GM19240 (cell line): Measurements from ENCODE around the gene APLP2.
"Not testable (repeated sequence)": the region's sequence is repeated elsewhere in the genome, so short reads cannot be mapped to it uniquely, and the experiment has no call there.

Experiments used
- DNase-seq: peaks from one replicate; pipeline ENCODE4 v3.0.0; 2011; ENCODE audit warnings: low spot score; ENCODE audit not compliant: insufficient read length

Gene APLP2

DNA sequence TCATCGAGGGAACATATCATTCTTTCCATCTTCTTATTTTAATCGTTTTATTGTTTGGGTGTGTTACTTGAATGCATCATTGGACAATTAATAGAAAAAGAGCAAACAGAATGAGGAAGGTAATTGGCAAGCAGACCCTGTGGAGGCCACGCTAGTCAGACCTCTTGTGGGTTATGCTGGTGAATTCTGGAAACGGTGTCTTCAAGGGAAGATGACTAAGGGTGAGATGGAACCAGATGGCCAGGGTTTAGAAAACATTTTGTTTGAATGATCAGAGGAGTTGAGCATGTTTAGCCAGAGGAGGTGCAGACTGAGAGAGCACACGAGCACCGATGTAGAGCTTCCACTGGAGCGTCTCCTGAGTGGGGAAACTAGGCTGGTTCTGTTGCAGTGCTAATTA, 98.4 kb downstream of the APLP2 start:
- DNase-seq: no peak

DNA sequence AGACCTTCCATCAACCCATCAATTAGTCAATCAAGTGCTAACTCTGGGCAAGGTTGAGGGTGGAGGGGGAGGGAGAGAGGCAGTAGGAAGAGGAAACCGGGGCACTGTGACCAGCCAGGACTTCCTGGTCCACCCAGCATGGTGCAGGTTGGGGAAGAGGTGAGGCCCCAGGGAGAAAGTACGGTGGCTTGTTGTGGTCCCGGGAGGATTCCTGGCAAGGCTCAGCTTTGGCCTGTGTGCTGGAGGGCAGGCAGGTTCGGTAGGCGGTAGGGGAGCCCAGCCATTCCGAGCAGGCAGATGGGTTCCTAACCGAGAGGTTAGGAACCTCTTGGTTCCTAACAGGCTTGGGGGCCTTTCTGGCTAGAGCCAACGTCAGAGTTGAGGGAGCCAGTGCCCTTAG, 100.7 kb downstream of the APLP2 start:
- no peak for DNase-seq

DNA sequence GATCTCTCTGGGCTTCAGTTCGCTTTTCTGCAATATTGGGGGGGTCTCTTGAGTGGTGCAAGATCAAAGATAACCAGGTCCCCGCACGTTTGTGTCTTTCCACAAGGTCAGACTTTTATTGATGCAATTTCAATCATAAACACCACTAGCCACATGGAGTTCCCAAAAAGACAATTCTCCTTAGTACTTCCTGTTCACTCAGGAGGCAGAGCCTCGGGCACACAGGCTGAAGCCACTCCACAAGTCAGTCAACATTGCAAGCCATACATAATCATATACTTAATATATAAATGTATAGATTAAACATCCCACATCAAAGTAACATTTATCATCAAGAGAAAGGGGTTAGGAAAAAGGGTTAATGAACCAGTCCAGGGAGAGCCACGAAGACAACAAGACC, 101.8 kb downstream of the APLP2 start:
- DNase-seq: no peak

DNA sequence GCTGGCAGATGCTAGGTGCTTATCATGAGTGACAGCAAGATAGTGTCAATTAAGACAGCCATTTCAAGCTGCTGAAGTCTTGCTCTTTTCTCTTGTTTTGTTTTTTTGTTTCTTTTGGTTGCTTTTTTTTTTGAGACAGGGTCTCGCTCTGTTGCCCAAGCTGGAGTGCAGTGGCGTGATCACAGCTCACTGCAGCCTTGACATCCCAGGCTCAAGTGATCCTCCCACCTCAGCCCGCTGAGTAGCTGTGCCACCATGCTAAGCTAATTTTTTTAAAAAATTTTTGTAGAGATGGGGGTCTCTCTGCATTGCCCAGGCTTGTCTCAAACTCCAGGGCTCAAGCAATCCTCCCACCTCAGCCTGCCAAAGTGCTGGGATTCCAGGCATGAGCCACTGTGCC, 102.3 kb downstream of the APLP2 start:
- DNase-seq: not testable (repeated sequence)

DNA sequence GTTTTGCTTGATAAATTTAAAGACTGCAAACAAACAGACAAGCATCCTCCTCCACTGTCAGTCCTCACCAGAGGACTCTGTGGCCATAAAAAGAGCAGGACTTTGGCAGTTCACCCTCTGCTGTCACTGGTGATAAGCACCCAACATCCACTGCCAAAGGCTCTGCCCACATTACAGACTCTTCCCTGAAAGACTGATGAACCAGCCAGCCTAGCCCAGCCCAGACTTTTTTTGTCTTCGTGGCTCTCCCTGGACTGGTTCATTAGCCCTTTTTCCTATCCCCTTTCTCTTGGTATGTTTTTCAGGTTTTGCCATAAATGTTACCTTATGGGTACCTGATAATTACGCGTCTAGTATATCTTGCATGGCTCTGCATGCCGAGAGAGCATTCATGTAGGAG, 104.9 kb downstream of the APLP2 start:
- no peak for DNase-seq

DNA sequence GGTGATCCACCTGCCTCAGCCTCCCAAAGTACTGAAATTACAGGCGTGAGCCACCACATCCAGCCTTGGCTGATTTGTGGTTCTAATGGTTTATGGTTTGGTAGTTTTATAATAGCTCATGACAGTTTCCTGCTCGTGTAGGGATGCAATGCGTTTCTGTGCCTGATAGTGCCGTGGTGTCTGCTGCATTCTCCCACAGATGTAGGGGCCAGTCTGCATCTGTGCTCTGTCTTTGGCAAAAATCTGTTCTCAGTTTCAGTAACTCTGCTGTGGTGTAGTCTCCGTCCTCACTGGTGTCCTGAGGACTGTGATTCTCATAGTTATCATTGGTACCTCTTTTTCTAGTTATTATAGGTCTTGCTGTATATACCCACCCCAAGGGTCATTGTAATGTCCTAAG, 106.2 kb downstream of the APLP2 start:
- DNase-seq: no peak

DNA sequence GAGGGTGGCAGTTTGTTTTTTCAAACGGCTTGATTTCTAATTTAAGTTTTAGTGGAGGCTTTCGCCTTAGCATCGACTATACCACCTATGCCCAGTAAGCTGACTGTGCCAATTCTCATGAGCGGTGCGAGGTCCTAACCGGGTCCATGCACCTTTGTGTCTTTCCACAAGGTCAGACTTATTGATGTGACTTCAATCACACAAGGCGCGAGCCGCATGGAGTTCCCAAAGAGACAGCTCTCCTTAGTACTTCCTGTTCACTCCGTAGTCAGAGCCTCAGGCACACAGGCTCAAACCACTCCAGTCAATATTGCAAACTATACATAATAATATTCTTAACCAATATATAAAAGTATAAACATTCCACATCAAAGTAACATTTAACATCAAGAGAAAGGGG, 108.1 kb downstream of the APLP2 start:
- no peak for DNase-seq

DNA sequence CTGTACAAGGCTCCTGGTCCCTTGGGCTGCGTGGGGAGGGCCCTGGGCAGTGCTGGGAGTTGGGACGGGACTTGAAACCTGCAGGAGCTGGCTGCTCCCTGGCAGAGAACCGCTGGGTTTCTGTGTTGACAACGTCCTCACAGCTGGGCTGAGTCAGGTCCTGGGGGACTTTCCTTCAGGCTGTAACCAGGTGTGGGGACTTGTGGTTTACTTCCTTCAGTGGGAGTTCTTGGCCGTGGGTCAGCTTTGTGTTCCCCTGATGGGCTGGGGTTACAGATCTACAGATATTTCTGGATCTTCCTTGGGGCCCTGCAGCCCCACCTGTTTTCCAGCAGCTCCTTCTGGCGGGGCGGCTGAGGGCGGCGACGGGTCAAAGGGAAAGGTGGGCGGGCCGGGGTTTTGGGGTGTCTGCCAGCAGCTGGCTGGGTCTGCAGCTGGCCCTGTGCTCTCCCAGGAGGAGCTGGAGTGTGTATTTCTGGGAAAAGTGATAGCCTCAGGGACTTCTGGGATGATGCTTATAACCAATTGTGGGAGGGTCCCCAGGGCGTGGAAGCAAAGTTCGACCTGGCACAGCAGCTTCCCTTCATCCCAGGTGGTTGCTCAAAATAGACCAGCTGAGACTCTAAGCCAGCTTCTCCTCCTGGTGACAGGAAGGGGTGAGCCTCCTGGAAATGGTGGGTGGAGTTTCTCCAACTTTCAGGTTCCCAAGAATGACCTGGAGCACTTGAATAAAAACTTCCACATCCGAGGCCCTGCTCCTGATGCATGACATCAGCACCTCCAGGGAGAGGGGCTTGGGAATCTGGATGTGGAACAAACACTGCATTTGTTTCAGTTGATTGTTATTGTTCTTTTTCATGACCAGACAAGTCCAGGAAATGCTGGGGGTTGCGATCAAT, 109.0 kb downstream of the APLP2 start:
- DNase-seq: no peak

DNA sequence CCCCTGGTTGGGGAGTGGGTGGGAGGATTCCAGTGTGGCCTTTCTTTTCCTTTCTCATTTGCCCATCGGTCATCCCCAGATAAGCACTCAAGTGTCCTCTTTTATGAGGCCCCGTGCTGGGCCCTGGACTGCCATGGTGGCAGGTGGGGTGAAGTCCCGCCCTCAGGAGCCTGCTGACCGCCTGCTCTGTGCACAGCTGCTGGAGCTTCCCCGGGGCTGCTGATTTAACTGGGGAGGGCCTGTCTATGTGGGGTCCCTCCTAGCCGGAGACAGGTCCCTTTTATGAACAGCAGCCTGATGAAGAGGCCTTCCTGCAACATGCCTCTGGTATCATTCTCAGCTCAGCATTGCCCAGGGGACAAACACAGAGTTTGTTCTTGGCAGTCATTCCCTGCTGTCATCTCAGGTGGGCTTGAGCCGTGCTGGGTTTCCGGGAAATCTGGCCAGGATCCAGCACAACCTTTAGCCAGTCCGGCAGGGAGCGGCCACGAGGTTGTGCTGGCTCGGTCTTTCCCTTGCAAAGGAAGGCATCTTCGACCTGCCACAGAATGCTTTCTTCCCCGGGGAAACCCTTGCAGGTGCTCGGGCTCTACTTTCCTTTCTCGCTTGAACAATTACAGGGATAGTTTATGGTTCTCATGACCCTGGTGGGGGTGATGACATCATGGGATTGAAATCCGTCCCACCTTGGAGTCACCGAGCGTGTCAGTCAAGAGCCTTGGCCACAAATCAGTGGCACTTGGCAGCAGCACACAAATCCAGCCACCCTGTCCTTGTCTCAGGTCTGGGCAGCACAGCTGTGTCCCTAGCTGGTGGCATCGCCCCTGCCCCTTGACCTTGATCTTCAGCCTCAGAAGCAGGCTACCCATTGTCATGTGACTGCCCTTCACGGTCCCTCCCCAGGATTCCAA, 110.0 kb downstream of the APLP2 start:
- no peak for DNase-seq

DNA sequence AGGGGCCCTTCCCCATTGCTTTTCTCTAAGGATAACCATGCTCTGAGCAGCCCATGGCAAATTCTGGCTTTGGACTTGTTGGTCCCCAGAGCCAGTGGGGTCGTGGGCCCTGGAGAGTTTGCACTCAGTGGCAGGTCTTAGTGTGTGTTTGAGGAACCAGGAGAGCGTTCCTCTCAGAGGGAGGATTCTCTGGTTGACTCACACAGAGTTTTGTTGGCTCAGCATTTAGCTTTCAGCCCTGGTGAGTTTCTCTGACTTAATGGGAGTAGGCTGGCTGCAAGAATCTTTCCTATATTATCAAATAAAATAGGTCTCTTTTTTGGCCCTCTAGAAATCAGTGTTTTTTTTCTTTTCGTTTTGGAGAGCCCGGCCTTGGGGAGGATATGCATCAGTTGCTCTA, 110.8 kb downstream of the APLP2 start:
- no peak for DNase-seq

DNA sequence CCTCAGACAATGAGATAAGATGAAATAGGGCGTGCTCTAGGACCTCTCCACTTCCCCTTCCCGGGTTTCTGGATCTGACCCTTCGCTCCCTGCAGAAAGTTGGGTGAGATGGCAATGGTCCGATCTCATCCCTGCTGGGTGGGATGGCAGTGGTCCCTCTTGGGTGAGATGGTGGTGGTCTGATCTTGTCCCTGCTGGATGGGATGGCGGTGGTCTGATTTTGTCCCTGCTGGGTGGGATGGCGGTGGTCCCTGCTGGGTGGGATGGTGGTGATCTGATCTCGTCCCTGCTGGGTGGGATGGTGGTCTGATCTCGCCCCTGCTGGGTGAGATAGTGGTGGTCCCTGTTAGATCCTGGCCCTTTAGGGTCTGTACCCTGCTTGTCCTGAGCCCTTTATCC, 111.2 kb downstream of the APLP2 start:
- DNase-seq: no peak

DNA sequence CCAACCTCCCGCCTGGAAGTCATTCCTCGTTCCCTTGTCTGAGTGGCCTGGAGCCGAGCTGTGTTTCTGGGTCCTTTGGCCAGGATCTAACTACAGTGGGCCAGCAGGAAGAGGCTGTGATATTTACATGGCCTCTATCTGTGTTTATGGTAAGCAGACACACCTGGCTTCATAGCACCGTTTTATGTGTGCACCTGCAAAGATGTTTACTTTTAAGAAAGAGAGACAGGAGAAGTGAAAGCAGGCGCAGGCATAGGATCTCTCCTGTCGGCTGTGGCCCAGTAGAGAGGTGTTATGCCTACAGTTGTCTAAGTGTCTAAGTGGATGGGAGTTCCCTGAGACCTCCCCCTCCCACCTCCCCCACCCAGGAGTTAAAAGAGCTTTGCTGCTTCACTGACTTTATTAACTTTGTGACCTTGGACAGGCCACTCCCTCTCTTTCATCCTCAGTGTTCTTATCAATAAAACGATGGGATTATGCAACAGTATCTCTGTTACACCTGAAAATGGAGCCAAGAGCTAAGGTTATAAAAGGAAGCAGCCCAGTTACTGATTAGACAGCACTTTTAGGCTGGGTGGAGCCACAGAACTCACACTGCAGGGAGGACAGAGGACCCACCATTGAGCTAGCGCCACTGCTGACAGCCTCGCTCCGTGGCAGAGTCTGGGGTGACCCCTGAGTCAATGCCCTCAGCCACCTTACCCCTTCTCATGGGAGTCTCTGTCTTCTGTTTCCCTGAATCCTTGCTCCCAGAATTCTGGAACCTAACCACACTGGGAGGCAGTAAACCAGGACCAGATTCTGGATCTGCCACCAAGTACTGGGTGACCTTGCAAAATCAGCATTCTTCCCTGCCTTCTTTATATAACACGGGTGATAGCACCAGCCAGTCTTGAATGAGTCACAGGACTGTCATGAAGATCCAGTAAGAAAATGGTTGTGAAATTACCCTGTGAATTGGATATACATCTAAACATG, 111.9 kb downstream of the APLP2 start:
- DNase-seq: no peak

DNA sequence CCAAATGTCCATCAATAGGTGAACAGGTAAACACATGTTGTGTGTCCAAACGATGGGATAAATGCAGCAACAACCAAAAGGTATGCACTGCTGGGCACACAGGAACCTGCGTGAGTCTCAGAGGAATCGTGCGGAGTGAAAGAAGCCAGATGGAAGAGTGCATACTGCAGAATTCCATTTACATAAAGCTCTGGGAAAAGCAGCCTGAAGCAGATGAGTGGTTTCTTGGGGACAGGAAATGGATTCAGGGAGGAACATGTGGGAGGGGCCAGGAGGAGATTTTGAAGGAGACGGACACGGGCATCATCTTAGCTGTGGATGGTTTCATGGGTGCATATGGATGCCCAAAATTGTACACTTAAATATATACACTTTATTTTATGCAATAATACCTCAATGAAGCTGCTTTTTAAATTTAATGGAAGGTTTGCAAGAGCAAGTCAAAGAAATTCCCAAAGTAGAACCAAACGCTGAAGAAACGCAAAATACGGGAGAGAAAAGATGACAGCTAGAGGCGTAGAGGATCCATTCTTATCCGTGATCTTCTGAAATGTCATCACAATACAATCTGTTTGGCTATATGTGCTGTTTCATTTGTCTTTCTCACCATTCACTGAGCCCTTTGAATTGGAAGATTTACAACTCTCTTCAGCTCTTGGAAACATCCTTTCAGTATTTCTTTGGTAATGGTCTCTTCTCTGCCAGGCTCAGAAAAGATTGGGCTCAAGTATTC, 114.3 kb downstream of the APLP2 start:
- no peak for DNase-seq

DNA sequence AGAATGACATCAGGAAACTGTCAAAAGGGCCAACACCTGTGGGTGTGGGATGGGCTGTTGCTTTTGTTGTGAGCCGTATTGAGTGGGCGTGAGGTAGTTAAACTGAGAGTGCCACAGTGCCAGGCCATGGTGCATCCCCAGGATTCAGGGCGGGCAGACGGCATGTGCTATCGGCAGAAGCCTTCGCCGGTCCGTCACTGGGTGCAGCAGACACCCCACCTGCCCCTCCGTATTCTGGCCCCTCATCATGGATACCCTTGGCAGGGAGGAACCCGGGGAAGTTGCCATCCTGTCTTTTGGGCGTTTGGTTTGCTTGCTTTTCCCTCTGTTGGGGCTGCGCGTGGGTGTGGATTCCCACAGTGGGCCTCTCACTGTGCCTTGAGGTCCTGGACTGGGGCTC, 117.4 kb downstream of the APLP2 start:
- no peak for DNase-seq

DNA sequence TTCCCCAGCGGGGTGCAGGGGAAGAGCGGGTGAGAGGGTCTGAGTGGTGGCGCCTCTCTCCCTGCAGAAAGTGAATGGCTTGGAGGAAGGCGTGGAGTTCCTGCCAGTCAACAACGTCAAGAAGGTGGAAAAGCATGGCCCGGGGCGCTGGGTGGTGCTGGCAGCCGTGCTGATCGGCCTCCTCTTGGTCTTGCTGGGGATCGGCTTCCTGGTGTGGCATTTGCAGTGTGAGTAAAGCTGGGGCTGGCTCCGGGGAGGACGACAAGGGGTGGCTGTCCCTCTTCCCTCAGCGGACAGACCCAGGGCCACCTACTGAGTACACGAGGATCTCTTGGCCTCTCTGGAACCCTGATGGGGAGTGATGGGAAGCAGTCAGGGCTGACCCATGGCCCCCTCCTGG, 118.4 kb downstream of the APLP2 start:
- DNase-seq: no peak

DNA sequence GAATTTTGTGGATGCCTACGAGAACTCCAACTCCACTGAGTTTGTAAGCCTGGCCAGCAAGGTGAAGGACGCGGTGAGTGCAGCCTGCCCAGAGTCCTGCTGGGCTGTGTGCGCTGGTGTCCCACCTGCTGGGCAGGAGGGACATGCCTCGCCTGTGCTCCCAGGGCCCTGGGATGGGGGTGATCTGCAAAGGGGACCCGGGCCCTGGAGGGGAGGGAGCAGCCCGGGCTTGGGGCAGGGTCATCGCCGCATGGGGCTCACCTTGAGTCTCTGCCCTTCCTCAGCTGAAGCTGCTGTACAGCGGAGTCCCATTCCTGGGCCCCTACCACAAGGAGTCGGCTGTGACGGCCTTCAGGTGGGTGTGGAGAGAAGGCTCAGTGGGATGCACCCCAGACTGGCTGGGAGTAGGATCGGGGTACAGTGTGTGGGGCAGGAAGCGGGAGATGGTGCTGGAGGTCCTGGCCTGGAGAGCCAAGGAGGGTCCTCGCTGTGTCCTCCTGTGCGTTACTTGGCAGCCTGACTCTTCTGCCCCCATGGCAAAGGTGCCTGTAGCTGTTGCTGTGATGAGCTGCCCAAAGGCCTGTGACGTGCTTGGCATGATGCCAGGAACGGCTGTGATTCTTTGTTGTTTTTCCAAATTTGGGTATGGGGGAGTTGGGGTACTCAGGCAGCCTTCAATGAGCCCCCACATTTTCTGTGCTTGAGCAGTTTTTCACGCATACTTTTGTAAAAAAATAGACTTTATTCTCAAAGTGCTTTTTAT, 119.1 kb downstream of the APLP2 start:
- DNase-seq: no peak

DNA sequence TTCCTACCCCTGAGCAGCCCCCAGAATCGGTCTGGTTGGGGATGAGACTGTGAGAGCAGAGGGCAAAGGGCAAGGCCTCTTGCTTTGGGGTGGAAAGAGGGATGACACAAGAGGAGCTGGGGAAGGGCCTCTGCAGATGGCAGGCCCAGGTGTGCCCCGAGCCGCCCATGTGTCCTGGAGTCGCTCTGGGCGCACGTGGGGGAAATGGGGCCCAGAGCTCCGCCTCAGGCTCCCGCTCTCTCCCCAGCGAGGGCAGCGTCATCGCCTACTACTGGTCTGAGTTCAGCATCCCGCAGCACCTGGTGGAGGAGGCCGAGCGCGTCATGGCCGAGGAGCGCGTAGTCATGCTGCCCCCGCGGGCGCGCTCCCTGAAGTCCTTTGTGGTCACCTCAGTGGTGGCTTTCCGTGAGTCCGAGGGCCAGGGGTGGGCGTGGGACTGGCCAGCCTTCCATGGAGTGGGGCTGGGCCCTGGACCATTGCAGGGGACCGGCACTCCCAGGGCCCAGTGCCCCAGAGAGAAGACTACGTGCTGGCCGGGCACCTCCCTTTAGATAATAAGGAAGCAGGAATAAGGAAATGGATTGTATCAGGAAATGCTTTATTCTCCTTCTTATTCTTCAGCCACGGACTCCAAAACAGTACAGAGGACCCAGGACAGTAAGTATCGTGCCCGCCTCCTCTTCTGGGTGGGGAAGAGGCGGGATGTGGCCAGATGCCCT, 120.0 kb downstream of the APLP2 start:
- no peak for DNase-seq

DNA sequence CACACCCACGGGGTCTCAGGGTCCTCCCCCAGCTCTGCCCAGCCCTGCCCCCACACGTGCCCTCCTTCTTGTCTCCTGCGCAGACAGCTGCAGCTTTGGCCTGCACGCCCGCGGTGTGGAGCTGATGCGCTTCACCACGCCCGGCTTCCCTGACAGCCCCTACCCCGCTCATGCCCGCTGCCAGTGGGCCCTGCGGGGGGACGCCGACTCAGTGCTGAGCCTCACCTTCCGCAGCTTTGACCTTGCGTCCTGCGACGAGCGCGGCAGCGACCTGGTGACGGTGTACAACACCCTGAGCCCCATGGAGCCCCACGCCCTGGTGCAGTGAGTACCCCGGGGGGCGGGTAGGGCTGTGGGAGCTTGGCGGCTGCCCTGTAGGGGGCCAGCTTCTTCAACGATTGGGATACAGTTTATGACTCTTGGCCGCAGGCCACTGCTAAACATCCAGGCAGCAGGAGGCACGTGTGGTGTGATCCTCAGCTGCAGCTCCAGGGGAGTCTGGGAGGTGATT, 120.7 kb downstream of the APLP2 start:
- no peak for DNase-seq

DNA sequence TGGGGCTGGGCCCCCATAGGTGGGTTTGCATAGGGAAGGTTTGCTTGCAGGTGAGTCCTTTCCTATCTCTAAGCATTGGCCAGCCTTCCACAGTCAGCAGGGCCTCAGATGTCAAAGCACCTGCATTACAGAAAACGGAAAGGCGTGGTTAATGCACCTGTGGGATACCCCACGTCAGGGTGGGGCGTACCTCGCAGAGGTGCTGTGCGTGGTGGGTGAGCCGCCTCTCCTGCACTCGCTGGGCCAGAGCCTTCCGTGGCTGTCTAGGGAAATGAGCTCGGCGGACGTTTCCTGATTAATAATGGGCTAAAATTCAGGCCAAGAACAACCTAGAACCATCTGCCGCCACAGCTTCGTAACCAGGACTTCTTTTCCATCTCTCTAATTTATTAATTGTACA, 122.2 kb downstream of the APLP2 start:
- DNase-seq: no peak
